Right kidney (tissue), 1 donor: Measurements from ENCODE around the gene KLHL6.

Experiments used
- DNase-seq: peaks from one replicate; pipeline ENCODE4 v3.0.0-alpha.2; 2016

Gene KLHL6

GRCh38 chr3:183506674-183507320 lies 48.7 kb downstream of the KLHL6 start:
- no peak for DNase-seq

- no peak for DNase-seq
Measured at GRCh38 chr3:183504597-183504996, 50.9 kb downstream of the KLHL6 start.

GRCh38 chr3:183503746-183504145 lies 51.8 kb downstream of the KLHL6 start:
- DNase-seq = no peak

- no peak for DNase-seq
Measured at GRCh38 chr3:183502237-183503181, 53.0 kb downstream of the KLHL6 start.

GRCh38 chr3:183500981-183501704 lies 54.4 kb downstream of the KLHL6 start:
- DNase-seq = no peak

GRCh38 chr3:183500319-183500718 lies 55.2 kb downstream of the KLHL6 start:
- DNase-seq = no peak

- DNase-seq = no peak
Measured at GRCh38 chr3:183498634-183499033, 56.9 kb downstream of the KLHL6 start.

- no peak for DNase-seq
Measured at GRCh38 chr3:183497313-183497712, 58.2 kb downstream of the KLHL6 start.

- DNase-seq = no peak
Measured at GRCh38 chr3:183496311-183496710, 59.2 kb downstream of the KLHL6 start.

GRCh38 chr3:183494341-183494740 lies 61.2 kb downstream of the KLHL6 start:
- no peak for DNase-seq

GRCh38 chr3:183493296-183494045 lies 62.0 kb downstream of the KLHL6 start:
- DNase-seq = no peak

GRCh38 chr3:183492849-183493179 lies 62.7 kb downstream of the KLHL6 start:
- DNase-seq = no peak

GRCh38 chr3:183491923-183492848 lies 63.3 kb downstream of the KLHL6 start:
- no peak for DNase-seq

- DNase-seq = no peak
Measured at GRCh38 chr3:183491109-183491922, 64.2 kb downstream of the KLHL6 start.

GRCh38 chr3:183490653-183491052 lies 64.9 kb downstream of the KLHL6 start:
- no peak for DNase-seq

GRCh38 chr3:183490211-183490601 lies 65.3 kb downstream of the KLHL6 start:
- no peak for DNase-seq

GRCh38 chr3:183489455-183490210 lies 65.9 kb downstream of the KLHL6 start:
- no peak for DNase-seq

GRCh38 chr3:183488343-183488742 lies 67.2 kb downstream of the KLHL6 start:
- DNase-seq = no peak

GRCh38 chr3:183487896-183488295 lies 67.6 kb downstream of the KLHL6 start:
- DNase-seq = no peak

- DNase-seq = no peak
Measured at GRCh38 chr3:183487016-183487415, 68.5 kb downstream of the KLHL6 start.
